Measurements from ENCODE around the gene LITAFD.
A peak's percentile ranks its signal among the peaks of the same experiment; 100 is the strongest.

DNA sequence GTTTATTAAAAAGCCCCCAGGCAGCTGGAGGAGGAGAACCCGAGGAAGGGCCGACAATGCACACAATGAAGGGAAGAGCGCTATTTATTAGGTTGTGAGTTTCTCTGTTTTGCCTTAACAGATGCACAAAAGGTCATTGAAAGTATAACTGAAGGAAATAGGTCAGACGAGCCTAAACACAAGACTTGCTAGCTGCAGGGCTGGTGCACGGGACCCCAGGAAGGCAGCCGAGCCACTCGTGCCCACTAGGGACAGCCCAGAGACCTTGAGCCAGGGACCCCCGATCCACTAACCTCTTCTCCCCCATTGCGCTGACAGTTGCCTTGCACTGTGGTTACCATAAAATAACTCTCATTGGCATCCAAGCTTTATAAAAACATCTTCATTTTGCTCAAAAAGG lies 11.3 kb downstream of the LITAFD start:
- TF ChIP-seq, protein P1, sequence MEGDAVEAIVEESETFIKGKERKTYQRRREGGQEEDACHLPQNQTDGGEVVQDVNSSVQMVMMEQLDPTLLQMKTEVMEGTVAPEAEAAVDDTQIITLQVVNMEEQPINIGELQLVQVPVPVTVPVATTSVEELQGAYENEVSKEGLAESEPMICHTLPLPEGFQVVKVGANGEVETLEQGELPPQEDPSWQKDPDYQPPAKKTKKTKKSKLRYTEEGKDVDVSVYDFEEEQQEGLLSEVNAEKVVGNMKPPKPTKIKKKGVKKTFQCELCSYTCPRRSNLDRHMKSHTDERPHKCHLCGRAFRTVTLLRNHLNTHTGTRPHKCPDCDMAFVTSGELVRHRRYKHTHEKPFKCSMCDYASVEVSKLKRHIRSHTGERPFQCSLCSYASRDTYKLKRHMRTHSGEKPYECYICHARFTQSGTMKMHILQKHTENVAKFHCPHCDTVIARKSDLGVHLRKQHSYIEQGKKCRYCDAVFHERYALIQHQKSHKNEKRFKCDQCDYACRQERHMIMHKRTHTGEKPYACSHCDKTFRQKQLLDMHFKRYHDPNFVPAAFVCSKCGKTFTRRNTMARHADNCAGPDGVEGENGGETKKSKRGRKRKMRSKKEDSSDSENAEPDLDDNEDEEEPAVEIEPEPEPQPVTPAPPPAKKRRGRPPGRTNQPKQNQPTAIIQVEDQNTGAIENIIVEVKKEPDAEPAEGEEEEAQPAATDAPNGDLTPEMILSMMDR (IDR thresholded peaks at IDR 0.05 in 8 of 11, conservative IDR thresholded peaks at IDR 0.05 in 3 of 11) = no peak
- TF ChIP-seq POLR2A (IDR thresholded peaks at IDR 0.05) (no peak), POLR2AphosphoS5 (IDR thresholded peaks at IDR 0.05) (peak in 1 of 3 donors; percentile 4)

All from spleen (tissue), 7 donors.